NCI-H146 treated with DMSO at 0.1 percent for 48 hours (cell line): ENCODE measurements around the gene CNTNAP2.

Source experiments
- DNase-seq: peaks from one replicate; lab custom pipeline; 2025; ENCODE audit not compliant: unreplicated experiment; lab: John Stamatoyannopoulos, UW

Gene CNTNAP2

GRCh38 chr7:148340438-148341280 is 2224.1 kb downstream of the CNTNAP2 start:
- no peak for DNase-seq

GRCh38 chr7:148344406-148344805 is 2227.8 kb downstream of the CNTNAP2 start:
- DNase-seq, result no peak

- no peak for DNase-seq
These were observed 2231.4 kb downstream of the CNTNAP2 start for GRCh38 chr7:148347981-148348380.

GRCh38 chr7:148348466-148348865 is 2231.9 kb downstream of the CNTNAP2 start:
- DNase-seq, result no peak

GRCh38 chr7:148356303-148356702 is 2239.7 kb downstream of the CNTNAP2 start:
- DNase-seq, result no peak

- no peak for DNase-seq
These were observed 2245.9 kb downstream of the CNTNAP2 start for GRCh38 chr7:148362541-148362940.

- no peak for DNase-seq
These were observed 2251.3 kb downstream of the CNTNAP2 start for GRCh38 chr7:148367731-148368475.

GRCh38 chr7:148368562-148368961 is 2252.0 kb downstream of the CNTNAP2 start:
- no peak for DNase-seq

GRCh38 chr7:148371280-148371937 is 2254.8 kb downstream of the CNTNAP2 start:
- DNase-seq, result no peak

GRCh38 chr7:148374396-148375259 is 2258.0 kb downstream of the CNTNAP2 start:
- DNase-seq, result no peak

GRCh38 chr7:148379677-148380076 is 2263.1 kb downstream of the CNTNAP2 start:
- no peak for DNase-seq

- DNase-seq, result no peak
These were observed 2264.2 kb downstream of the CNTNAP2 start for GRCh38 chr7:148380596-148381419.

GRCh38 chr7:148382596-148382995 is 2266.0 kb downstream of the CNTNAP2 start:
- no peak for DNase-seq

- no peak for DNase-seq
These were observed 2267.1 kb downstream of the CNTNAP2 start for GRCh38 chr7:148383651-148384050.

- no peak for DNase-seq
These were observed 2268.5 kb downstream of the CNTNAP2 start for GRCh38 chr7:148385009-148385682.

GRCh38 chr7:148390381-148390780 is 2273.8 kb downstream of the CNTNAP2 start:
- no peak for DNase-seq

GRCh38 chr7:148391591-148391990 is 2275.0 kb downstream of the CNTNAP2 start:
- no peak for DNase-seq

- DNase-seq, result no peak
These were observed 2278.0 kb downstream of the CNTNAP2 start for GRCh38 chr7:148394582-148394981.

- DNase-seq, result no peak
These were observed 2278.8 kb downstream of the CNTNAP2 start for GRCh38 chr7:148395352-148395811.
